ENCODE measurements around the gene NOTUM.
A peak's percentile ranks its signal among the peaks of the same experiment; 100 is the strongest.

The NOTUM gene

GRCh38 chr17:81976332-81977210 is 15.6 kb upstream of the NOTUM start:
- Histone ChIP-seq H3K36me3 (ENCODE audit: insufficient read depth, low read length) (peaks cover 11% of the 10 kb centered on the region), H3K4me3 (ENCODE audit: low read depth in 1 of 2, low read length in 2 of 2) (peak overlapping the region; percentile 72 to 86), H2AFZ (ENCODE audit: low read depth, low read length) (peak overlapping the region; percentile 98), H3K79me2 (ENCODE audit: insufficient read depth, low read length) (peaks cover 14% of the 10 kb centered on the region), H4K20me1 (ENCODE audit: insufficient read depth, low read length) (no peaks in the 10 kb centered on the region), H3K27ac (ENCODE audit: low read length) (peak overlapping the region; percentile 96), H3K9me3 (ENCODE audit: insufficient read depth, low read length, severe bottlenecking) (peaks cover 5% of the 10 kb centered on the region), H3K4me2 (ENCODE audit: insufficient read depth, low read length) (peak overlapping the region; percentile 99), H3K27me3 (ENCODE audit: insufficient read depth, low read length, poor library complexity) (no peaks in the 10 kb centered on the region), H3K9ac (ENCODE audit: low read depth, low read length) (peak overlapping the region; percentile 94), H3K4me1 (ENCODE audit: insufficient read depth, low read length) (peaks cover 38% of the 10 kb centered on the region)
- TF ChIP-seq, protein P1, sequence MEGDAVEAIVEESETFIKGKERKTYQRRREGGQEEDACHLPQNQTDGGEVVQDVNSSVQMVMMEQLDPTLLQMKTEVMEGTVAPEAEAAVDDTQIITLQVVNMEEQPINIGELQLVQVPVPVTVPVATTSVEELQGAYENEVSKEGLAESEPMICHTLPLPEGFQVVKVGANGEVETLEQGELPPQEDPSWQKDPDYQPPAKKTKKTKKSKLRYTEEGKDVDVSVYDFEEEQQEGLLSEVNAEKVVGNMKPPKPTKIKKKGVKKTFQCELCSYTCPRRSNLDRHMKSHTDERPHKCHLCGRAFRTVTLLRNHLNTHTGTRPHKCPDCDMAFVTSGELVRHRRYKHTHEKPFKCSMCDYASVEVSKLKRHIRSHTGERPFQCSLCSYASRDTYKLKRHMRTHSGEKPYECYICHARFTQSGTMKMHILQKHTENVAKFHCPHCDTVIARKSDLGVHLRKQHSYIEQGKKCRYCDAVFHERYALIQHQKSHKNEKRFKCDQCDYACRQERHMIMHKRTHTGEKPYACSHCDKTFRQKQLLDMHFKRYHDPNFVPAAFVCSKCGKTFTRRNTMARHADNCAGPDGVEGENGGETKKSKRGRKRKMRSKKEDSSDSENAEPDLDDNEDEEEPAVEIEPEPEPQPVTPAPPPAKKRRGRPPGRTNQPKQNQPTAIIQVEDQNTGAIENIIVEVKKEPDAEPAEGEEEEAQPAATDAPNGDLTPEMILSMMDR (IDR thresholded peaks at IDR 0.05; ENCODE audit: borderline replicate concordance, extremely low read depth, low read length, poor library complexity, severe bottlenecking) = no peak
- no peak for TF ChIP-seq EZH2 (IDR thresholded peaks at IDR 0.05; ENCODE audit: borderline replicate concordance, low read depth, low read length, severe bottlenecking)
- ATAC-seq (ENCODE audit: insufficient read depth, low read depth) (peak; percentile 42), DNase-seq (peak; percentile 59)

DNA sequence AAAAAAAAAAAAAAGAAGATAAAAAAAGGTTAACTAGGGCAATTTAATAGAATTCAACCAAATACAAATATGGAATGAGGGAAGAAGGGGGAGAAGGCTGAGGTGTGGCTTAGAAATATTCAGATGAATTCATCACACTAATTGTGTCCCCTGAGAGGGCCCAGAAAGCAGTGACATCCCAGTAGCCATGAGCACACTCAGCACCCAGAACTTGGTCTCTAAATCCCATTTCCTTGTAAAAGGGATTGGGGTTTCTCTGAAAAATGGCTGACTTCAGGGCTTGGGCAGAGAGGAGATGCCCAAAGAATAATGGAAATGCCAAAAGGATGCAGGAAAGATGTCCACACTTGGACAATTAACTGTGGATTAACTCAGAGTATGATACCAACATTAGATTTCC is 12.4 kb upstream of the NOTUM start:
- Histone ChIP-seq H3K79me2 (ENCODE audit: insufficient read depth, low read length) (peaks cover 10% of the 10 kb centered on the region), H3K9ac (ENCODE audit: low read depth, low read length) (no peak overlapping the region), H3K9me3 (ENCODE audit: insufficient read depth, low read length, severe bottlenecking) (peaks cover 5% of the 10 kb centered on the region), H3K4me2 (ENCODE audit: insufficient read depth, low read length) (no peak overlapping the region), H3K27ac (ENCODE audit: low read length) (no peak overlapping the region), H2AFZ (ENCODE audit: low read depth, low read length) (no peak overlapping the region), H3K36me3 (ENCODE audit: insufficient read depth, low read length) (no peaks in the 10 kb centered on the region), H3K4me1 (ENCODE audit: insufficient read depth, low read length) (peaks cover 21% of the 10 kb centered on the region), H3K27me3 (ENCODE audit: insufficient read depth, low read length, poor library complexity) (no peaks in the 10 kb centered on the region), H3K4me3 (ENCODE audit: low read depth in 1 of 2, low read length in 2 of 2) (no peak overlapping the region), H4K20me1 (ENCODE audit: insufficient read depth, low read length) (no peaks in the 10 kb centered on the region)
- ATAC-seq (ENCODE audit: insufficient read depth, low read depth) = no peak
- DNase-seq = no peak
- no peak for TF ChIP-seq EZH2 (IDR thresholded peaks at IDR 0.05; ENCODE audit: borderline replicate concordance, low read depth, low read length, severe bottlenecking)
- TF ChIP-seq, protein P1 (IDR thresholded peaks at IDR 0.05; ENCODE audit: borderline replicate concordance, extremely low read depth, low read length, poor library complexity, severe bottlenecking) = no peak

- Histone ChIP-seq H3K36me3 (ENCODE audit: insufficient read depth, low read length) (no peaks in the 10 kb centered on the region), H3K9me3 (ENCODE audit: insufficient read depth, low read length, severe bottlenecking) (peaks cover 5% of the 10 kb centered on the region), H4K20me1 (ENCODE audit: insufficient read depth, low read length) (no peaks in the 10 kb centered on the region), H3K79me2 (ENCODE audit: insufficient read depth, low read length) (no peaks in the 10 kb centered on the region), H3K4me3 (ENCODE audit: low read depth in 1 of 2, low read length in 2 of 2) (no peak overlapping the region), H2AFZ (ENCODE audit: low read depth, low read length) (no peak overlapping the region), H3K4me2 (ENCODE audit: insufficient read depth, low read length) (no peak overlapping the region), H3K9ac (ENCODE audit: low read depth, low read length) (no peak overlapping the region), H3K27ac (ENCODE audit: low read length) (no peak overlapping the region), H3K4me1 (ENCODE audit: insufficient read depth, low read length) (peaks cover 15% of the 10 kb centered on the region), H3K27me3 (ENCODE audit: insufficient read depth, low read length, poor library complexity) (no peaks in the 10 kb centered on the region)
- TF ChIP-seq EZH2 (IDR thresholded peaks at IDR 0.05; ENCODE audit: borderline replicate concordance, low read depth, low read length, severe bottlenecking) = no peak
- TF ChIP-seq, protein P1 (IDR thresholded peaks at IDR 0.05; ENCODE audit: borderline replicate concordance, extremely low read depth, low read length, poor library complexity, severe bottlenecking) = no peak
- DNase-seq = no peak
- ATAC-seq (ENCODE audit: insufficient read depth, low read depth) = no peak
Measured at GRCh38 chr17:81968850-81969812, 8.1 kb upstream of the NOTUM start.

Data from DND-41 (cell line).